ENCODE data around the gene RBCK1.
A peak's percentile ranks its signal among the peaks of the same experiment; 100 is the strongest.

RBCK1 gene

DNA sequence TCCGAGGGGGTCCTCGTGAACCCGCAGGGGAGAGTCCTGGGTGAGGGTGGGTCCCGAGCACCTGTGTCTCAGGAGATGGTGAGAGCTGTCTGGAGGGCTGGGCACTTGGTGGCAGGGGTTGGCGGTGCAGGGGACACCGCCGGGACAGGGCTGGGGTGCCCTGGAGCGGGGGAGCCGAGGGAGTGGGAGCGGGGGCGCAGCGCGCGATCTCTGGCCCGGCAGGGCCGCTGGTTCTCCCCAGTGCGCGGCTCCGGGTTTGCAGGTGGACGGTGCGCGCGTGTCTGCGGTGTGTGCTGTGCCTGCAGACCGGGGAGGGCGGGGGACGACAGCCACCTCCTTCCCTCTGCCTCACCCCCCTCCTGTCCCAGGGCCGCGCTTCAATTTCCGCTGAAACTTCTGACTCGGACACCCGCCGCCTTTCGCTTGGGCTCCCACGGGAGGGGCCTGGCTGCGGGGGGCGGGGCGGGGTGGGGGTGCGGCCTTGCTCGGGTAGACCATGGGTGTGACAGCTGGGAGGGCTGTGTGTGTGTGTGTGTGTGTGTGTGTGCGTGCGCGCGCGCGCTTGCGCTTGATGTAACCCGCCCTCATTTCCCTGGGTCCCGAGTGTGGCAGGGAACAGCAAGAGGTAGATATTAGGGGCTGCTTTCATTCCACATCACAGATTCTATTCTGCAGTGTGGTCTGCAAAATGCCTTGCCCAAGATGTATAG is 26.4 kb upstream of the RBCK1 start:
- ATAC-seq (ENCODE audit: insufficient read depth, low read depth), result peak; percentile 75
- H3K27ac ChIP-seq (ENCODE audit: low read length), result peak overlapping the region; percentile 81
- H2AFZ ChIP-seq (ENCODE audit: low read depth, low read length), result peak overlapping the region; percentile 74

DNA sequence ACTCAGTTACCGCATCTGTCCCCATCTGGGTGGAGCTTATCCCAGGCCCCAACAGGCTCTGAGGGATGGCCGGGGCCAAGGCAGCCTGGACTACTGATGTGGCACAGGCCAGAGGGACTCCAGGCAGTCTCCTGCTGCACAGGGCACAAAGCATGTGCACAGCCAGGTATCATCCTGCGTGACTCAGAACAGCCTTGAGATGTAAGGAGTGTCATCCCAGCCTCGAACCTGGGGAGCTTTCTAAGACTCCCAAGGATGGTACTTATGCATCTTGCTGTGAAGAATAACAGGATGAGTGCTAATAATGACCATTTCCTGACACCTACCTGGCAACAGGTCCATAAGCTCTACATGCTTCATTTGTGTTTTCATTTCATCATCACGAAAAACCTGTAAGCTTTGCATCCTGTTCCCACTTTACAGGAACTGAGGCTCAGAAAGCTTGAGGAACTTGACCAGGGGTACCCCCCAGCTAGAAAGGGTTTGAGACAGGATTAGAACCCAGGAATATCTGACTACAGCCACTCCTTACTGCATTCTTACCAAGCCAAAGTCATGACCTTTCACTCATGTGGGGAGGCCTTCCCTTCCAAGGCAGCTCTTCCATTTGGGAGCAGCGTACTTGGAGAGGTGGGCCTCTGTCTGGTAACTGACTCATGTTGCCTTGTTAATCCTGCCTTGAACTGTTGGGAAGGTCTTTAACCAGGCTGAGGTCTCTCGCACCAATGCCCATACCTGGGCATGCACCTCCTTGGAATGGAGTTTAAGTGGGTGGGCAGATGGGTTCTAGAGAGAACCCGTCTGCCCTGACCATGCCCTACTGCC is 25.6 kb upstream of the RBCK1 start:
- Histone ChIP-seq H3K27ac (ENCODE audit: low read length) (peak overlapping the region; percentile 70), H3K4me1 (ENCODE audit: insufficient read depth, low read length) (peaks cover 41% of the 10 kb centered on the region), H3K36me3 (ENCODE audit: insufficient read depth, low read length) (peaks cover 37% of the 10 kb centered on the region), H4K20me1 (ENCODE audit: insufficient read depth, low read length) (peaks cover 32% of the 10 kb centered on the region), H3K4me3 (ENCODE audit: low read depth in 1 of 2, low read length in 2 of 2) (peak overlapping the region; percentile 10 to 74; a peak in 3 of 4 replicates), H2AFZ (ENCODE audit: low read depth, low read length) (peak overlapping the region; percentile 11), H3K79me2 (ENCODE audit: insufficient read depth, low read length) (peaks cover 65% of the 10 kb centered on the region), H3K4me2 (ENCODE audit: insufficient read depth, low read length) (peak overlapping the region; percentile 86), H3K9me3 (ENCODE audit: insufficient read depth, low read length, severe bottlenecking) (no peaks in the 10 kb centered on the region), H3K27me3 (ENCODE audit: insufficient read depth, low read length, poor library complexity) (no peaks in the 10 kb centered on the region), H3K9ac (ENCODE audit: low read depth, low read length) (peak overlapping the region; percentile 53)
- DNase-seq, result no peak
- ATAC-seq (ENCODE audit: insufficient read depth, low read depth), result no peak; the same call in 2 of the 3 replicates
- TF ChIP-seq, protein P1, sequence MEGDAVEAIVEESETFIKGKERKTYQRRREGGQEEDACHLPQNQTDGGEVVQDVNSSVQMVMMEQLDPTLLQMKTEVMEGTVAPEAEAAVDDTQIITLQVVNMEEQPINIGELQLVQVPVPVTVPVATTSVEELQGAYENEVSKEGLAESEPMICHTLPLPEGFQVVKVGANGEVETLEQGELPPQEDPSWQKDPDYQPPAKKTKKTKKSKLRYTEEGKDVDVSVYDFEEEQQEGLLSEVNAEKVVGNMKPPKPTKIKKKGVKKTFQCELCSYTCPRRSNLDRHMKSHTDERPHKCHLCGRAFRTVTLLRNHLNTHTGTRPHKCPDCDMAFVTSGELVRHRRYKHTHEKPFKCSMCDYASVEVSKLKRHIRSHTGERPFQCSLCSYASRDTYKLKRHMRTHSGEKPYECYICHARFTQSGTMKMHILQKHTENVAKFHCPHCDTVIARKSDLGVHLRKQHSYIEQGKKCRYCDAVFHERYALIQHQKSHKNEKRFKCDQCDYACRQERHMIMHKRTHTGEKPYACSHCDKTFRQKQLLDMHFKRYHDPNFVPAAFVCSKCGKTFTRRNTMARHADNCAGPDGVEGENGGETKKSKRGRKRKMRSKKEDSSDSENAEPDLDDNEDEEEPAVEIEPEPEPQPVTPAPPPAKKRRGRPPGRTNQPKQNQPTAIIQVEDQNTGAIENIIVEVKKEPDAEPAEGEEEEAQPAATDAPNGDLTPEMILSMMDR (IDR thresholded peaks at IDR 0.05; ENCODE audit: borderline replicate concordance, extremely low read depth, low read length, poor library complexity, severe bottlenecking), result no peak
- no peak for TF ChIP-seq EZH2 (IDR thresholded peaks at IDR 0.05; ENCODE audit: borderline replicate concordance, low read depth, low read length, severe bottlenecking)

More for the DNA sequence above, 26.4 kb upstream of the RBCK1 start:
- H4K20me1 ChIP-seq (ENCODE audit: insufficient read depth, low read length), result peaks cover 30% of the 10 kb centered on the region
- H3K4me2 ChIP-seq (ENCODE audit: insufficient read depth, low read length), result peak overlapping the region; percentile 86
- peak overlapping the region; percentile 70 for H3K9ac ChIP-seq (ENCODE audit: low read depth, low read length)
- peak; percentile 94 for DNase-seq
- no peaks in the 10 kb centered on the region for H3K9me3 ChIP-seq (ENCODE audit: insufficient read depth, low read length, severe bottlenecking)
- H3K36me3 ChIP-seq (ENCODE audit: insufficient read depth, low read length), result peaks cover 32% of the 10 kb centered on the region
- H3K79me2 ChIP-seq (ENCODE audit: insufficient read depth, low read length), result peaks cover 58% of the 10 kb centered on the region
- no peaks in the 10 kb centered on the region for H3K27me3 ChIP-seq (ENCODE audit: insufficient read depth, low read length, poor library complexity)
- peak overlapping the region; percentile 56 to 74 for H3K4me3 ChIP-seq (ENCODE audit: low read depth in 1 of 2, low read length in 2 of 2)
- peaks cover 41% of the 10 kb centered on the region for H3K4me1 ChIP-seq (ENCODE audit: insufficient read depth, low read length)
- no peak for TF ChIP-seq EZH2 (IDR thresholded peaks at IDR 0.05; ENCODE audit: borderline replicate concordance, low read depth, low read length, severe bottlenecking)
- TF ChIP-seq, protein P1 (IDR thresholded peaks at IDR 0.05; ENCODE audit: borderline replicate concordance, extremely low read depth, low read length, poor library complexity, severe bottlenecking), result peak; percentile 14

DNA sequence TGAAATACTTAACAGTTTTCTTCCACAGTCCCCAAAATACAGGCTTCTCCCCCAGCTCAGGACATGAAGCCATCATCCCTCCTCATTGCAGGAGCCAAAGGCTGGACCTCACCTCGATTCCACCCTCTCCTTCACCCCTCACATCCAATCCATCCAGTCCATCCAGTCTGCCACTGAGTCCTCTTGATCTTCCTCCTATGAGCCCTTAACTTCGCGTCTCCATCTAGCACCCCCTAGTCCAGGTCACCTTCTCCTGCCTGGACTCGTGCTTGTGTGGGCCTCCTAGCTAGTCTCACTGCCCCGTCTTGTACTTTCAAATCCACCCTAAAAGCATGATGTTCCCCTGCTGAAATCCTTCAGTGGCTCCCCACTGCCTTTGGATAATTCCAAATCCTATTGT is 24.2 kb upstream of the RBCK1 start:
- H2AFZ ChIP-seq (ENCODE audit: low read depth, low read length), result no peak overlapping the region
- peaks cover 51% of the 10 kb centered on the region for H3K36me3 ChIP-seq (ENCODE audit: insufficient read depth, low read length)
- peaks cover 40% of the 10 kb centered on the region for H3K4me1 ChIP-seq (ENCODE audit: insufficient read depth, low read length)
- H3K4me3 ChIP-seq (ENCODE audit: low read depth in 1 of 2, low read length in 2 of 2), result no peak overlapping the region
- TF ChIP-seq EZH2 (IDR thresholded peaks at IDR 0.05; ENCODE audit: borderline replicate concordance, low read depth, low read length, severe bottlenecking), result no peak
- TF ChIP-seq, protein P1 (IDR thresholded peaks at IDR 0.05; ENCODE audit: borderline replicate concordance, extremely low read depth, low read length, poor library complexity, severe bottlenecking), result no peak
- no peak overlapping the region for H3K4me2 ChIP-seq (ENCODE audit: insufficient read depth, low read length)
- H3K27ac ChIP-seq (ENCODE audit: low read length), result peak overlapping the region; percentile 27; the same call in 1 of the 2 replicates
- ATAC-seq (ENCODE audit: insufficient read depth, low read depth), result no peak
- peaks cover 71% of the 10 kb centered on the region for H3K79me2 ChIP-seq (ENCODE audit: insufficient read depth, low read length)
- H3K9ac ChIP-seq (ENCODE audit: low read depth, low read length), result no peak overlapping the region; the same call in 1 of the 2 replicates
- H3K27me3 ChIP-seq (ENCODE audit: insufficient read depth, low read length, poor library complexity), result no peaks in the 10 kb centered on the region
- DNase-seq, result no peak
- H4K20me1 ChIP-seq (ENCODE audit: insufficient read depth, low read length), result peaks cover 44% of the 10 kb centered on the region
- H3K9me3 ChIP-seq (ENCODE audit: insufficient read depth, low read length, severe bottlenecking), result no peaks in the 10 kb centered on the region

Measured in DND-41 (cell line).